ENCODE results near the gene MSH5.
"Not testable (repeated sequence)": the region's sequence is repeated elsewhere in the genome, so short reads cannot be mapped to it uniquely, and the experiment has no call there.

MSH5 gene

GRCh38 chr6:31780507-31781243 is 40.9 kb downstream of the MSH5 start:
- no peak for DNase-seq

GRCh38 chr6:31781244-31782125 is 41.7 kb downstream of the MSH5 start:
- no peak for DNase-seq

GRCh38 chr6:31782126-31782855 is 42.5 kb downstream of the MSH5 start:
- no peak for DNase-seq

GRCh38 chr6:31784098-31784925 is 44.5 kb downstream of the MSH5 start:
- DNase-seq: no peak

GRCh38 chr6:31785475-31785874 is 45.7 kb downstream of the MSH5 start:
- DNase-seq: no peak

- DNase-seq: no peak
Observed at GRCh38 chr6:31791324-31792089, 51.7 kb downstream of the MSH5 start.

GRCh38 chr6:31792090-31792374 is 52.2 kb downstream of the MSH5 start:
- DNase-seq: no peak

- DNase-seq: no peak
Observed at GRCh38 chr6:31792761-31793171, 53.0 kb downstream of the MSH5 start.

GRCh38 chr6:31793927-31794245 is 54.1 kb downstream of the MSH5 start:
- DNase-seq: not testable (repeated sequence)

- no peak for DNase-seq
Observed at GRCh38 chr6:31794294-31794865, 54.6 kb downstream of the MSH5 start.

- no peak for DNase-seq
Observed at GRCh38 chr6:31794866-31795615, 55.2 kb downstream of the MSH5 start.

GRCh38 chr6:31795616-31796298 is 56.0 kb downstream of the MSH5 start, which contains the start of gene VARS1:
Gene VARS1 (minus strand): TSS chr6:31795752. CDS start chr6:31795217, 535 bp downstream.
- DNase-seq: peak; percentile 78

GRCh38 chr6:31796993-31797385 is 57.2 kb downstream of the MSH5 start:
- no peak for DNase-seq

- DNase-seq: peak; percentile 35
Observed at GRCh38 chr6:31797588-31797987, 57.8 kb downstream of the MSH5 start.

- no peak for DNase-seq
Observed at GRCh38 chr6:31799781-31800180, 60.0 kb downstream of the MSH5 start.

GRCh38 chr6:31801031-31801927 is 61.5 kb downstream of the MSH5 start:
- not testable (repeated sequence) for DNase-seq

- DNase-seq: no peak
Observed at GRCh38 chr6:31805939-31806469, 66.2 kb downstream of the MSH5 start.

GRCh38 chr6:31806470-31807272 is 66.9 kb downstream of the MSH5 start, which contains the start of gene LSM2:
Gene LSM2 (minus strand): TSS chr6:31806966. CDS start chr6:31806757, 209 bp downstream.
- DNase-seq: peak; percentile 95
